HG03342 (cell line): ENCODE results near the gene CLEC18A.
"Not testable (repeated sequence)": the region's sequence is repeated elsewhere in the genome, so short reads cannot be mapped to it uniquely, and the experiment has no call there.

Source experiments
- ATAC-seq: cut with Tn5 transposase; IDR thresholded peaks from one replicate; pipeline ENCODE4 v1.9.1; 2021; ENCODE audit warnings: mild to moderate bottlenecking, moderate library complexity; ENCODE audit not compliant: unreplicated experiment

Gene CLEC18A

GRCh38 chr16:69951672-69952031 lies 518 bp downstream of the CLEC18A start:
- not testable (repeated sequence) for ATAC-seq

- not testable (repeated sequence) for ATAC-seq
Measured at GRCh38 chr16:69952116-69952515, 982 bp downstream of the CLEC18A start.

- ATAC-seq, result not testable (repeated sequence)
Measured at GRCh38 chr16:69952572-69953355, 1.6 kb downstream of the CLEC18A start.

GRCh38 chr16:69954241-69954640 lies 3.1 kb downstream of the CLEC18A start:
- not testable (repeated sequence) for ATAC-seq

- not testable (repeated sequence) for ATAC-seq
Measured at GRCh38 chr16:69963312-69963711, 12.2 kb downstream of the CLEC18A start.

GRCh38 chr16:69964960-69965660 lies 14.0 kb downstream of the CLEC18A start:
- ATAC-seq, result not testable (repeated sequence)

GRCh38 chr16:69965661-69966054 lies 14.5 kb downstream of the CLEC18A start:
- ATAC-seq, result not testable (repeated sequence)

GRCh38 chr16:69967688-69968087 lies 16.6 kb downstream of the CLEC18A start:
- not testable (repeated sequence) for ATAC-seq

- ATAC-seq, result not testable (repeated sequence)
Measured at GRCh38 chr16:69968125-69968524, 17.0 kb downstream of the CLEC18A start.

- not testable (repeated sequence) for ATAC-seq
Measured at GRCh38 chr16:69969657-69970056, 18.5 kb downstream of the CLEC18A start.

- ATAC-seq, result not testable (repeated sequence)
Measured at GRCh38 chr16:69972120-69972519, 21.0 kb downstream of the CLEC18A start.

- ATAC-seq, result not testable (repeated sequence)
Measured at GRCh38 chr16:69972935-69973334, 21.8 kb downstream of the CLEC18A start.

- ATAC-seq, result not testable (repeated sequence)
Measured at GRCh38 chr16:69985196-69985595, 34.1 kb downstream of the CLEC18A start.

GRCh38 chr16:69997956-69998355 lies 46.8 kb downstream of the CLEC18A start:
- not testable (repeated sequence) for ATAC-seq

GRCh38 chr16:69999801-70000200 lies 48.7 kb downstream of the CLEC18A start:
- ATAC-seq, result not testable (repeated sequence)

- ATAC-seq, result not testable (repeated sequence)
Measured at GRCh38 chr16:70003511-70003910, 52.4 kb downstream of the CLEC18A start.

- not testable (repeated sequence) for ATAC-seq
Measured at GRCh38 chr16:70008604-70009003, 57.5 kb downstream of the CLEC18A start.

- not testable (repeated sequence) for ATAC-seq
Measured at GRCh38 chr16:70010615-70011014, 59.5 kb downstream of the CLEC18A start.

GRCh38 chr16:70011120-70011519 lies 60.0 kb downstream of the CLEC18A start:
- not testable (repeated sequence) for ATAC-seq

- not testable (repeated sequence) for ATAC-seq
Measured at GRCh38 chr16:70012354-70012753, 61.2 kb downstream of the CLEC18A start.

GRCh38 chr16:70012951-70013350 lies 61.8 kb downstream of the CLEC18A start:
- not testable (repeated sequence) for ATAC-seq
